A673 (cell line): ENCODE data around the gene GRIK1.

ENCODE experiments used
- EZH2 ChIP-seq: fragments of 200-600 bp; sonication (generic); IDR thresholded peaks from 2 replicates; pipeline ENCODE4 v1.6.1; 2017; ENCODE audit warnings: borderline replicate concordance, low read depth, mild to moderate bottlenecking, mixed read lengths, antibody characterized with exemption, low read length; ENCODE audit not compliant: poor library complexity, severe bottlenecking
- TF ChIP-seq, protein P1 (sequence below): fragments of 300-800, 200-600 bp; sonication (generic); conservative IDR thresholded peaks from 2 replicates; pipeline ENCODE4 v1.5.1; 2017; ENCODE audit warnings: low read depth, mild to moderate bottlenecking, antibody characterized with exemption, low read length, moderate library complexity, mixed read lengths

GRCh38 chr21:29749223-29749622 lies 190.6 kb downstream of the GRIK1 start:
- TF ChIP-seq, protein P1, sequence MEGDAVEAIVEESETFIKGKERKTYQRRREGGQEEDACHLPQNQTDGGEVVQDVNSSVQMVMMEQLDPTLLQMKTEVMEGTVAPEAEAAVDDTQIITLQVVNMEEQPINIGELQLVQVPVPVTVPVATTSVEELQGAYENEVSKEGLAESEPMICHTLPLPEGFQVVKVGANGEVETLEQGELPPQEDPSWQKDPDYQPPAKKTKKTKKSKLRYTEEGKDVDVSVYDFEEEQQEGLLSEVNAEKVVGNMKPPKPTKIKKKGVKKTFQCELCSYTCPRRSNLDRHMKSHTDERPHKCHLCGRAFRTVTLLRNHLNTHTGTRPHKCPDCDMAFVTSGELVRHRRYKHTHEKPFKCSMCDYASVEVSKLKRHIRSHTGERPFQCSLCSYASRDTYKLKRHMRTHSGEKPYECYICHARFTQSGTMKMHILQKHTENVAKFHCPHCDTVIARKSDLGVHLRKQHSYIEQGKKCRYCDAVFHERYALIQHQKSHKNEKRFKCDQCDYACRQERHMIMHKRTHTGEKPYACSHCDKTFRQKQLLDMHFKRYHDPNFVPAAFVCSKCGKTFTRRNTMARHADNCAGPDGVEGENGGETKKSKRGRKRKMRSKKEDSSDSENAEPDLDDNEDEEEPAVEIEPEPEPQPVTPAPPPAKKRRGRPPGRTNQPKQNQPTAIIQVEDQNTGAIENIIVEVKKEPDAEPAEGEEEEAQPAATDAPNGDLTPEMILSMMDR = no peak
- no peak for TF ChIP-seq EZH2
